Peyer's patch (tissue), 4 donors: Measurements from ENCODE around the gene CSNK1G1. TPM values are rescaled to one million over a fixed set of nuclear protein-coding genes. Genes with fewer than 3 reads are reported as not detected.

Source experiments
- DNase-seq, 3 donors: peaks; one replicate each; pipeline ENCODE4 v3.0.0-alpha.2; 2017 to 2019
- H3K27ac ChIP-seq, 4 donors: fragments of 200-600 bp; sonication (generic); one replicate each; pipeline ENCODE4 v1.5.1; 2016 to 2019
- H3K27me3 ChIP-seq, 2 donors: fragments of 200-600 bp; sonication (generic); one replicate each; pipeline ENCODE4 v1.5.1; 2019
- H3K36me3 ChIP-seq, 3 donors: fragments of 200-600 bp; sonication (generic); one replicate each; pipeline ENCODE4 v1.5.1; 2016 to 2019
- H3K4me1 ChIP-seq, 4 donors: fragments of 200-600 bp; sonication (generic); one replicate each; pipeline ENCODE4 v1.5.1; 2016 to 2019
- H3K4me3 ChIP-seq, 4 donors: fragments of 200-600 bp; sonication (generic); 1 replicate in 3 of 4; 2 replicates in 1 of 4; pipeline ENCODE4 v1.5.1; 2016 to 2019; ENCODE audit warnings: mild to moderate bottlenecking in 1 of 4
- H3K9me3 ChIP-seq, 4 donors: fragments of 200-600 bp; sonication (generic); one replicate each; pipeline ENCODE4 v1.5.1; 2016 to 2019; ENCODE audit warnings: mild to moderate bottlenecking in 1 of 4
- CTCF ChIP-seq, 6 experiments: fragments of 450-650 bp in 4 of 6; fragments of 200-600 bp in 2 of 6; sonication (generic) in 1 of 6; IDR thresholded peaks; one replicate each; pipeline ENCODE4 v1.5.1; 2017 to 2019; ENCODE audit warnings: antibody characterized with exemption in 6 of 6, mild to moderate bottlenecking in 3 of 6, moderate library complexity in 1 of 6
- POLR2A ChIP-seq, 2 donors: fragments of 450-650 bp; IDR thresholded peaks; one replicate each; pipeline ENCODE4 v1.5.1; 2017; ENCODE audit warnings: antibody characterized with exemption in 2 of 2, mild to moderate bottlenecking in 2 of 2, moderate library complexity in 2 of 2
- total RNA-seq, 4 donors: library from RNA; depleted of rRNA; stranded (reverse); fragments of >200 nt; gene quantifications; one replicate each; pipeline ENCODE4 v1.1.0, GENCODE V29; 2016

CSNK1G1 gene
- total RNA-seq, 4 donors from 2014 or later = 12.3 to 36.5 (median 24.2) TPM

GRCh38 chr15:64209680-64210334 is 146.2 kb downstream of the CSNK1G1 start:
- no peak for DNase-seq
- no peak overlapping the region for H3K27ac ChIP-seq
- H3K36me3 ChIP-seq = peaks cover 0 to 16% (median 0%) of the 10 kb centered on the region in 3 donors
- H3K4me1 ChIP-seq = no peaks in the 10 kb centered on the region
- TF ChIP-seq CTCF (IDR thresholded peaks at IDR 0.05) (peak in 4 of 6 experiments; percentile 33 to 65 (median 58)), POLR2A (IDR thresholded peaks at IDR 0.05) (no peak)
- H3K27me3 ChIP-seq = no peaks in the 10 kb centered on the region
- no peaks in the 10 kb centered on the region for H3K9me3 ChIP-seq
- H3K4me3 ChIP-seq = no peak overlapping the region

- Histone ChIP-seq H3K4me1 (no peaks in the 10 kb centered on the region), H3K36me3 (peaks cover 0 to 23% (median 0%) of the 10 kb centered on the region in 3 donors), H3K9me3 (no peaks in the 10 kb centered on the region), H3K4me3 (no peak overlapping the region), H3K27ac (no peak overlapping the region), H3K27me3 (no peaks in the 10 kb centered on the region)
- no peak for DNase-seq
- TF ChIP-seq POLR2A (IDR thresholded peaks at IDR 0.05) (no peak), CTCF (IDR thresholded peaks at IDR 0.05) (no peak)
These were observed 150.8 kb downstream of the CSNK1G1 start for GRCh38 chr15:64205202-64205601.

- no peak for DNase-seq
- Histone ChIP-seq H3K9me3 (no peaks in the 10 kb centered on the region), H3K27ac (no peak overlapping the region), H3K4me3 (no peak overlapping the region), H3K4me1 (no peaks in the 10 kb centered on the region), H3K36me3 (peaks cover 0 to 23% (median 0%) of the 10 kb centered on the region in 3 donors), H3K27me3 (no peaks in the 10 kb centered on the region)
- no peak for TF ChIP-seq CTCF (IDR thresholded peaks at IDR 0.05)
- TF ChIP-seq POLR2A (IDR thresholded peaks at IDR 0.05) = no peak
These were observed 158.5 kb downstream of the CSNK1G1 start for GRCh38 chr15:64197425-64197824.

GRCh38 chr15:64193971-64194370 is 162.0 kb downstream of the CSNK1G1 start:
- DNase-seq = no peak
- no peak overlapping the region for H3K27ac ChIP-seq
- H3K4me3 ChIP-seq = no peak overlapping the region
- H3K27me3 ChIP-seq = no peaks in the 10 kb centered on the region
- peaks cover 0 to 10% (median 0%) of the 10 kb centered on the region in 3 donors for H3K36me3 ChIP-seq
- H3K9me3 ChIP-seq = no peaks in the 10 kb centered on the region
- H3K4me1 ChIP-seq = no peaks in the 10 kb centered on the region
- TF ChIP-seq POLR2A (IDR thresholded peaks at IDR 0.05) (no peak), CTCF (IDR thresholded peaks at IDR 0.05) (no peak)

- TF ChIP-seq POLR2A (IDR thresholded peaks at IDR 0.05) (no peak), CTCF (IDR thresholded peaks at IDR 0.05) (no peak)
- Histone ChIP-seq H3K9me3 (no peaks in the 10 kb centered on the region), H3K27me3 (no peaks in the 10 kb centered on the region), H3K27ac (no peak overlapping the region), H3K4me1 (no peaks in the 10 kb centered on the region), H3K4me3 (no peak overlapping the region), H3K36me3 (peaks cover 0 to 14% (median 0%) of the 10 kb centered on the region in 3 donors)
- no peak for DNase-seq
These were observed 163.8 kb downstream of the CSNK1G1 start for GRCh38 chr15:64191971-64192830.
